Measurements from ENCODE around the gene ABCB9. TPM values are rescaled to one million over a fixed set of nuclear protein-coding genes. Genes with fewer than 3 reads are reported as not detected.
A peak's percentile ranks its signal among the peaks of the same experiment; 100 is the strongest.

Gene ABCB9
- total and polyA plus RNA-seq, 2 of the 8 experiments (the other 6 are each of a cell fraction or from before 2014, with no cell fraction given): 3.8 to 8.0 TPM

- TF ChIP-seq RAD21 (IDR thresholded peaks at IDR 0.05 in 1 of 2, conservative IDR thresholded peaks at IDR 0.05 in 1 of 2; ENCODE audit: low read depth in 2 of 2, low read length in 2 of 2): no peak
- no peak for TF ChIP-seq CEBPB (IDR thresholded peaks at IDR 0.05; ENCODE audit: low read depth, low read length)
- TF ChIP-seq JUN (IDR thresholded peaks at IDR 0.05; ENCODE audit: low read depth, low read length): peak; percentile 80; the same call in 1 of the 2 replicates
- TF ChIP-seq MAX (IDR thresholded peaks at IDR 0.05): peak; percentile 80
- TF ChIP-seq EZH2 (IDR thresholded peaks at IDR 0.05; ENCODE audit: low read depth, low read length, severe bottlenecking): no peak
- TF ChIP-seq RNF2 (IDR thresholded peaks at IDR 0.05; ENCODE audit: borderline replicate concordance, low read depth, low read length, missing control alignments, poor library complexity, severe bottlenecking): no peak
- TF ChIP-seq CTBP2 (IDR thresholded peaks at IDR 0.05; ENCODE audit: borderline replicate concordance, insufficient read depth, insufficient read length, low read length): no peak
- TF ChIP-seq CREB1 (IDR thresholded peaks at IDR 0.05): peak; percentile 100
- no peak for TF ChIP-seq NRF1 (IDR thresholded peaks at IDR 0.05; ENCODE audit: low read depth, low read length)
- 0 out of 4 replicates have a peak, but pooled peaks of 1 of the 2 experiments have one; percentile 43 for TF ChIP-seq SIN3A (conservative IDR thresholded peaks at IDR 0.05 in 1 of 2, IDR thresholded peaks at IDR 0.05 in 1 of 2; ENCODE audit: low read depth in 1 of 2, low read length in 2 of 2)
Measured at GRCh38 chr12:122895704-122896636, 70.3 kb downstream of the ABCB9 start, which contains the start of gene VPS37B (continued).

Data from H1 (cell line).